Activated CD4-positive, alpha-beta T cell treated with anti-CD3 and anti-CD28 coated beads, Interleukin-2, amount 10 ng/mL, durations not matched to agents 7 days and 5 days (primary cell): ENCODE data around the gene FNDC4. TPM values are rescaled to one million over a fixed set of nuclear protein-coding genes. Genes with fewer than 3 reads are reported as not detected.

Experiments used
- CTCF ChIA-PET: fragments of 350-600 bp; sonication (Branson Sonifier 250); formaldehyde crosslinking; loops from one replicate; lab custom pipeline; 2021; ENCODE audit warnings: antibody characterized with exemption; lab: Charles Lee
- POLR2A ChIA-PET: fragments of 350-600 bp; sonication (Branson Sonifier 250); formaldehyde crosslinking; loops from one replicate; lab custom pipeline; 2021; ENCODE audit warnings: antibody characterized with exemption; lab: Charles Lee
- DNase-seq: peaks from one replicate; pipeline ENCODE4 v3.0.0-alpha.2; 2020
- H3K27ac Mint-ChIP-seq: one replicate; pipeline ENCODE4 v1.8.0; 2021; ENCODE audit warnings: mild to moderate bottlenecking, moderate library complexity, mixed read lengths
- H3K27me3 Mint-ChIP-seq: one replicate; pipeline ENCODE4 v1.8.0; 2021; ENCODE audit warnings: mixed read lengths
- H3K36me3 Mint-ChIP-seq: one replicate; pipeline ENCODE4 v1.8.0; 2021; ENCODE audit warnings: low read depth, mixed read lengths
- H3K4me1 Mint-ChIP-seq: one replicate; pipeline ENCODE4 v1.8.0; 2021; ENCODE audit warnings: mixed read lengths
- H3K4me3 Mint-ChIP-seq: one replicate; pipeline ENCODE4 v1.8.0; 2021; ENCODE audit warnings: mild to moderate bottlenecking, moderate library complexity, mixed read lengths
- H3K9me3 Mint-ChIP-seq: one replicate; pipeline ENCODE4 v1.8.0; 2021; ENCODE audit warnings: mixed read lengths
- total RNA-seq, 2 experiments: library from RNA; stranded (reverse); gene quantifications; one replicate each; pipeline ENCODE4 v1.2.3, GENCODE V29; 2021

The FNDC4 gene
- total RNA-seq, 2 experiments from 2014 or later = not detected

DNA sequence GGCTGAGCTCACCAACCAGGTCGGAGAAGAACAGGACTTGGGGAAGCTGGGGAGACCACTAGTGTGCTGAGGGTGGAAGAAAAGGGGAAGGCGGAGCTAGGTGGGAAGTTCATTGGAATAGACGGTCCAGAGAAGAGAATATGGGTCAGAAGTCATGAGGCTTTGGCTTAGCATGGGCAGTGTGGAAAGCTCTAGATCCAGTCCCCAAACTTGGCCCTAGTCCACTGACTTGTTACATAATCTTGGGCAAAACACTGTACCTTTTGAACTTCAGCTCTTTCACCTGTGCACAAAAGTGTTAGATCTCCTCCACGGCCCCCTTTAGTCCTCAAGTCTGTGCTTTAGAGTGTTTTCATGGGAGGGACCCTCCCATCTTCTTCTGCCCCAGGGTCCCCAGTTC lies 12.3 kb upstream of the FNDC4 start:
- POLR2A ChIA-PET = no interaction called here

DNA sequence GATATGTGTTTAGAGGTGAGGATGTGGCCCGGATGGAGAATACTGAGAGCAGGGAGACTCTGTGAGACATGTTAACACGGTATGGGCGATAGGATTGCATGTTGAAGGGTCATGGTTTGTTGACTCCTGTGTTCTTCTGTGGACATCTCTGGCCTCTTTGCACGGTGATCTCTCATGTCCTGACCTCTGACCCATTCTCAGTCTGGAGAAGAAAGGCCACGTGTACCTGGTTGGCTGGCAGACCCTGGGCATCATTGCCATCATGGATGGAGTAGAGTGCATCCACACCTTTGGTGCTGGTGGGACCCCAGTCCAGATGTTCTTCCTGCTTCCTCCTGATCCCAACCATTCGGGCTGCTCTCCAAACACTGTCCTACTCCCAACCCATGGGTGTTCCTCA lies 11.6 kb upstream of the FNDC4 start:
- DNase-seq = no peak
- no peaks in the 10 kb centered on the region for H3K4me1 Mint-ChIP-seq
- no peaks in the 10 kb centered on the region for H3K36me3 Mint-ChIP-seq
- ChIA-PET POLR2A (no interaction called here), CTCF (interaction anchor here (1.4 kb wide), 1 partner anchor 72 kb away, joined by 4 read pairs; no protein-coding TSS in a partner anchor)
- H3K4me3 Mint-ChIP-seq = no peak overlapping the region
- H3K27me3 Mint-ChIP-seq = peaks cover 2% of the 10 kb centered on the region
- no peak overlapping the region for H3K27ac Mint-ChIP-seq
- no peaks in the 10 kb centered on the region for H3K9me3 Mint-ChIP-seq

More for the DNA sequence above, 12.3 kb upstream of the FNDC4 start:
- Mint-ChIP-seq H3K36me3 (no peaks in the 10 kb centered on the region), H3K4me3 (no peak overlapping the region), H3K4me1 (no peaks in the 10 kb centered on the region), H3K9me3 (no peaks in the 10 kb centered on the region), H3K27ac (no peak overlapping the region), H3K27me3 (peaks cover 3% of the 10 kb centered on the region)
- DNase-seq = no peak
- CTCF ChIA-PET = interaction anchor here (1.4 kb wide), 1 partner anchor 71 kb away, joined by 4 read pairs; no protein-coding TSS in a partner anchor

DNA sequence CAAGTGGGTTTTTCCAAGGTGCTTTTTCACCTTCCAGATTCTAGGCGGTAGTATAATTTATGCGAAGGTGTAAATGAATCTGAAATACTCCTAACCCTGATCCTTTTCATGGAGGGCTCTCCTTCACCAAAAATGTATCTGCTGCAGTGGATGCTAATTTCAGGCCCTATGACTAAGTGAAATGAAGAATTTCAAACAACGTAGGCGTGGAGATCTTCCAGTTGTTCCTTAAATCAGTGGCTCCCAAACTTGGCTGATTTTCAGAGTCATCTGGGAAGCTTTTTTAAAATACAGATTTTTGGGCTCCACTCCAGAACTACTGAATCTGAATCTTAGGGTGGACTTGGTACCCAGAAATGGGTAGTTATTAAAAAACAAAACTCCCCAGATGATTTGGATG lies 7.1 kb upstream of the FNDC4 start:
- Mint-ChIP-seq H3K36me3 (no peaks in the 10 kb centered on the region), H3K27me3 (peaks cover 18% of the 10 kb centered on the region), H3K4me1 (no peaks in the 10 kb centered on the region), H3K27ac (no peak overlapping the region), H3K4me3 (no peak overlapping the region), H3K9me3 (no peaks in the 10 kb centered on the region)
- no peak for DNase-seq
- CTCF ChIA-PET = no interaction called here
- POLR2A ChIA-PET = no interaction called here

GRCh38 chr2:27501042-27501441 lies 6.0 kb upstream of the FNDC4 start:
- ChIA-PET POLR2A (interaction anchor here (0.6 kb wide), 1 partner anchor 155 kb away, joined by 9 read pairs; no protein-coding TSS in a partner anchor), CTCF (interaction anchor here (1.0 kb wide), 1 partner anchor 52 kb away, joined by 3 read pairs; no protein-coding TSS in a partner anchor)
- Mint-ChIP-seq H3K27ac (no peak overlapping the region), H3K36me3 (no peaks in the 10 kb centered on the region), H3K4me1 (peaks cover under 1% of the 10 kb centered on the region), H3K27me3 (peaks cover 29% of the 10 kb centered on the region), H3K4me3 (no peak overlapping the region), H3K9me3 (no peaks in the 10 kb centered on the region)
- DNase-seq = no peak

DNA sequence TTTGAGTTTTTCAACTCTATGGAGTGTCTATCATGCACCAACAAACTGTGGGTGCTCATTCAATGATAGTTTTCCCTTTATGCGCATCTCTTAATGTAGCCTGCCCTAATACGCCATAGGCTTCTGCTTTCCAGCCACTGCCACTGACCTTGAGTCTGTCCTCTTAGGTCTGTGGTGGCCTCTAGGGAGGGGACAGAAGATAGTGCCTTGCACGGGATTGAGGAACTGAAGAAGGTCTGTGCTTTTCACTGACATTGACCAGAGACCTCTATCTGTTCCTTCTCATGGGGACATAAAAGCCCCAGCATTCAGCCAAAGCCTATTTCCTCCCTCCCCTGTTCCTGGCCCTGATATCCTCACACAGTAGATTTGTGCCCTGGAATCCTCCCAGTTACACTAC lies 4.0 kb upstream of the FNDC4 start:
- H3K9me3 Mint-ChIP-seq = no peaks in the 10 kb centered on the region
- H3K27me3 Mint-ChIP-seq = peaks cover 44% of the 10 kb centered on the region
- H3K27ac Mint-ChIP-seq = no peak overlapping the region
- ChIA-PET POLR2A (no interaction called here), CTCF (no interaction called here)
- DNase-seq = no peak
- H3K4me1 Mint-ChIP-seq = peaks cover 9% of the 10 kb centered on the region
- H3K4me3 Mint-ChIP-seq = no peak overlapping the region
- no peaks in the 10 kb centered on the region for H3K36me3 Mint-ChIP-seq

GRCh38 chr2:27497288-27497627 lies 2.3 kb upstream of the FNDC4 start:
- Mint-ChIP-seq H3K36me3 (no peaks in the 10 kb centered on the region), H3K27ac (no peak overlapping the region), H3K27me3 (peaks cover 53% of the 10 kb centered on the region), H3K9me3 (no peaks in the 10 kb centered on the region), H3K4me3 (no peak overlapping the region), H3K4me1 (peaks cover 10% of the 10 kb centered on the region)
- no peak for DNase-seq
- CTCF ChIA-PET = no interaction called here
- POLR2A ChIA-PET = no interaction called here

GRCh38 chr2:27496357-27497287 lies 1.6 kb upstream of the FNDC4 start, which contains the start of gene GCKR:
TSS of gene GCKR (plus strand) at chr2:27496839. CDS start at chr2:27496905, 66 bp downstream.
- Mint-ChIP-seq H3K27ac (no peak within 1 kb of the TSS), H3K4me1 (peaks cover 10% of the 10 kb centered on the region), H3K4me3 (peak within 1 kb of the TSS; percentile 64), H3K27me3 (peaks cover 53% of the 10 kb centered on the region), H3K36me3 (no peaks in the 10 kb centered on the region), H3K9me3 (no peaks in the 10 kb centered on the region)
- CTCF ChIA-PET = no interaction called here
- POLR2A ChIA-PET = no interaction called here
- DNase-seq = no peak

DNA sequence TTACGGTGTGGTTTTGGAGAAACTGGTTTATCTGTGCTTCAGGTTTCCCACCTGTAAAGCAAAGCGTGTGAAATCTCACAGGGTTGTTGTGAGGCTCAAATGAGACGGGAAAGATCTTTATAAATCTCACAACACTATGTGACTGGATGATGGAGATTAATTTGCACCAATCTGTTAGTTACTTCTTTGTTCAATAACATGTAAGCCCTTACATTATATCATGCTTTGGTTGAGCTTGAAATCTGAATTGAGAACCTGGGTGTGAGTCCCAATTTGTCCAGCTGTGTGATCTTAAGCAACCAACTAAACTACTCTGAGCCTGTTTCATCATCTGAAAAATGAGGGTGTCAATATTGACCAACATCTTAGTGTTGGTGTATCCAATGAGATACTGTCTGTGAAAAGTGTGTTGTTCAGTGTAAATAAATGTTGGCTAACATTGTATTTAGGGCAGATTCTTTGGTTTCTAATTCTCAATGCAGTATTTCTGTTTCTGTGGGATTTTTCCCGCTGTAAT lies 898 bp upstream of the FNDC4 start:
- H3K36me3 Mint-ChIP-seq = no peaks in the 10 kb centered on the region
- DNase-seq = no peak
- peak overlapping the region; percentile 64 for H3K4me3 Mint-ChIP-seq
- H3K9me3 Mint-ChIP-seq = no peaks in the 10 kb centered on the region
- POLR2A ChIA-PET = no interaction called here
- peaks cover 14% of the 10 kb centered on the region for H3K4me1 Mint-ChIP-seq
- CTCF ChIA-PET = interaction anchor here (1.7 kb wide), 1 partner anchor 70 kb away, joined by 3 read pairs; no protein-coding TSS in a partner anchor
- H3K27ac Mint-ChIP-seq = no peak overlapping the region
- H3K27me3 Mint-ChIP-seq = peaks cover 53% of the 10 kb centered on the region

DNA sequence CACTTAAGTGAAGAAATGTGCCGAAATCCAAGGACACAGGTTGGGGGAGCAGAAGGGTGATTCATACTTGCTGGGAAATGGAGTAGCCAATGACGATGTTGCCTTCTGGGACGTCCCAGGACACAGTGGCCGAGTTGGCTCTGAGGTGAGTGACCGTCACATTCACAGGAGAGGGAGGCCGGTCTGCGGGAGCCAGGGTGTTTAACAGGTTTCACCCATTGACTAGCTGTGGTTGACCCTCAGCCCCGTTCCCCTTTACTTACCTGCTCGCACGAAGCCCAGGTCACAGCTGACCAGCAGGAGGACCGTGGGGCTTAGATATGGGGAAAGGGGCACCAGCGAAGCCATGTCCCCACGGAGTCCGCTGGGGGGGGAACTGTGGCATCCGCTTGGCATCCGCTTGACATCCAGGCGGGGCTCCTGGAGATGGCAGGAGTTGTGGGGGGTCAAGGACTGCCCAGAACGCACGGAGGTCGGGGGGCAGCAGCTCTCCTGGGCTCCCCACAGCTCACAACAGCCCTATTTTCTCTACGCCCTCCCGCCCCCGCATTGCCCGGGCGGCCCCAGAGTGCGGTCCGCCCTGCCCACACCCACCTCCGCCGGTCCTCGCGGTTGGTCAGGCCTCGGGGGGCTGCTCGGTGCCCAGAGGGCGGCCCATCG lies 586 bp downstream of the FNDC4 start:
- H3K27me3 Mint-ChIP-seq = peaks cover 52% of the 10 kb centered on the region

DNA sequence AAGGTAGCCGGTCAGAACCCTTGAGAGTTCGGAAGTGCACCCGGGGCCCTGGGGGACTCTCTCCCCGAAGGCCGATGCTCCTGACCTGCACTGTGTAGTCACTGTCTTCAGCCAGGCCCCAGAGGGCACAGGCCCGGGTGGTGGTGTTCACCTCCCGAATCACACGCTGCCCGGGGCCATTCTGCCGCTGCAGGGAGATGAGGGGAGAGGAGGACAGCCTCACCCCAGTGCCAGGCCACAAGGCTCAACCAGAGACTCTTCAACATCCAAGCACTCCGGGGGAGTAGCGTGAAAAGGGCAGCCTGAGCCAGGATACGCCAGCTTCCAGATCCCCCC lies 1.1 kb downstream of the FNDC4 start:
- peaks cover 30% of the 10 kb centered on the region for H3K4me1 Mint-ChIP-seq
- POLR2A ChIA-PET = no interaction called here
- CTCF ChIA-PET = interaction anchor here (1.5 to 1.7 kb wide), 2 partner anchors 32 to 72 kb away, joined by 3 read pairs; no protein-coding TSS in a partner anchor
- H3K36me3 Mint-ChIP-seq = no peaks in the 10 kb centered on the region
- no peaks in the 10 kb centered on the region for H3K9me3 Mint-ChIP-seq
- no peak for DNase-seq
- peak overlapping the region; percentile 19 for H3K4me3 Mint-ChIP-seq
- H3K27me3 Mint-ChIP-seq = peaks cover 49% of the 10 kb centered on the region
- no peak overlapping the region for H3K27ac Mint-ChIP-seq

More for the DNA sequence above, 586 bp downstream of the FNDC4 start:
- no peaks in the 10 kb centered on the region for H3K36me3 Mint-ChIP-seq
- ChIA-PET POLR2A (no interaction called here), CTCF (interaction anchor here (0.7 to 1.7 kb wide), 3 partner anchors 32 to 778 kb away, joined by 3 read pairs; no protein-coding TSS in a partner anchor)
- peaks cover 26% of the 10 kb centered on the region for H3K4me1 Mint-ChIP-seq
- peak overlapping the region; percentile 44 for H3K4me3 Mint-ChIP-seq
- H3K27ac Mint-ChIP-seq = no peak overlapping the region
- no peaks in the 10 kb centered on the region for H3K9me3 Mint-ChIP-seq
- DNase-seq = no peak

- Mint-ChIP-seq H3K36me3 (no peaks in the 10 kb centered on the region), H3K27ac (no peak overlapping the region), H3K9me3 (no peaks in the 10 kb centered on the region), H3K4me3 (no peak overlapping the region), H3K4me1 (peaks cover 35% of the 10 kb centered on the region), H3K27me3 (peaks cover 38% of the 10 kb centered on the region)
- POLR2A ChIA-PET = no interaction called here
- DNase-seq = no peak
- CTCF ChIA-PET = no interaction called here
These were observed 2.4 kb downstream of the FNDC4 start for GRCh38 chr2:27492557-27492956.

GRCh38 chr2:27489498-27490397 lies 5.3 kb downstream of the FNDC4 start, which contains the start of gene IFT172:
TSS of gene IFT172 (minus strand) at chr2:27489743. CDS start at chr2:27489653, 90 bp downstream.
- DNase-seq = peak; percentile 100
- ChIA-PET POLR2A (no interaction called here), CTCF (interaction anchor here (1.1 kb wide), 1 partner anchor 194 kb away, joined by 3 read pairs; no protein-coding TSS in a partner anchor)
- H3K27ac Mint-ChIP-seq = peak within 1 kb of the TSS; percentile 90
- H3K36me3 Mint-ChIP-seq = no peaks in the 10 kb centered on the region
- peaks cover 14% of the 10 kb centered on the region for H3K27me3 Mint-ChIP-seq
- H3K4me1 Mint-ChIP-seq = peaks cover 27% of the 10 kb centered on the region
- H3K9me3 Mint-ChIP-seq = no peaks in the 10 kb centered on the region
- H3K4me3 Mint-ChIP-seq = peak within 1 kb of the TSS; percentile 81
